ENCODE data around the gene MUC22.
"Not testable (repeated sequence)": the region's sequence is repeated elsewhere in the genome, so short reads cannot be mapped to it uniquely, and the experiment has no call there.

DNA sequence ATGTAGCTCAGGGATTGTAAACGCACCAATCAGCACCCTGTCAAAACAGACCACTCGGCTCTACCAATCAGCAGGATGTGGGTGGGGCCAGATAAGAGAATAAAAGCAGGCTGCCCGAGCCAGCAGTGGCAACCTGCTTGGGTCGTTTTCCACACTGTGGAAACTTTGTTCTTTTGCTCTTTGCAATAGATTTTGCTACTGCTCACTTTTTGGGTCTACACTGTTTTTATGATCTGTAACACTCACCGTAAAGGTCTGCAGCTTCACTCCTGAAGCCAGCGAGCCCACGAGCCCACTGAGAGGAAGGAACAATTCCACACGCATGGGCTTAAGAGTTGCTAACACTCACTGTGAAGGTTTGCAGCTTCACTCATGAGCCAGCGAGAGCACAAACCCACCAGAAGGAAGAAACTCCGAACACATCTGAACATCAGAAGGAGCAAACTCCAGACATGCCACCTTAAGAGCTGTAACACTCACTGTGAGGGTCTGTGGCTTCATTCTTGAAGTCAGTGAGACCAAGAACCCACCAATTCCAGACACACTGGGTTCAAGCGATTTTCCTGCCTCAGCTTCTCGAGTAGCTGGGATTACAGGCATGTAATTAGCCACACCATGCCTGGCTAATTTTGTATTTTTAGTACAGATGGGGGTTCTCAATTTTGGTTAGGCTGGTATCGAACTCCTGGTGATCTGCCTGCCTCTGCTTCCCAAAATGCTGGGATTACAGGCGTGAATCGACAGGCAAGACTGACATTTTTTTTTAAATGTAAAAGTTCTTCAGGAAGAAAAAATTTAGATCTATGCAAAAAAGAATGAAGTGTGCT, 11.6 kb downstream of the MUC22 start:
- TF ChIP-seq, protein P1, sequence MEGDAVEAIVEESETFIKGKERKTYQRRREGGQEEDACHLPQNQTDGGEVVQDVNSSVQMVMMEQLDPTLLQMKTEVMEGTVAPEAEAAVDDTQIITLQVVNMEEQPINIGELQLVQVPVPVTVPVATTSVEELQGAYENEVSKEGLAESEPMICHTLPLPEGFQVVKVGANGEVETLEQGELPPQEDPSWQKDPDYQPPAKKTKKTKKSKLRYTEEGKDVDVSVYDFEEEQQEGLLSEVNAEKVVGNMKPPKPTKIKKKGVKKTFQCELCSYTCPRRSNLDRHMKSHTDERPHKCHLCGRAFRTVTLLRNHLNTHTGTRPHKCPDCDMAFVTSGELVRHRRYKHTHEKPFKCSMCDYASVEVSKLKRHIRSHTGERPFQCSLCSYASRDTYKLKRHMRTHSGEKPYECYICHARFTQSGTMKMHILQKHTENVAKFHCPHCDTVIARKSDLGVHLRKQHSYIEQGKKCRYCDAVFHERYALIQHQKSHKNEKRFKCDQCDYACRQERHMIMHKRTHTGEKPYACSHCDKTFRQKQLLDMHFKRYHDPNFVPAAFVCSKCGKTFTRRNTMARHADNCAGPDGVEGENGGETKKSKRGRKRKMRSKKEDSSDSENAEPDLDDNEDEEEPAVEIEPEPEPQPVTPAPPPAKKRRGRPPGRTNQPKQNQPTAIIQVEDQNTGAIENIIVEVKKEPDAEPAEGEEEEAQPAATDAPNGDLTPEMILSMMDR (conservative IDR thresholded peaks at IDR 0.05 in 1 of 2, IDR thresholded peaks at IDR 0.05 in 1 of 2; ENCODE audit: low read depth in 1 of 2, low read length in 2 of 2): not testable (repeated sequence)
- not testable (repeated sequence) for TF ChIP-seq EZH2 (IDR thresholded peaks at IDR 0.05; ENCODE audit: low read length, missing control alignments)

Measured in fibroblast of lung (primary cell).